ENCODE measurements around the gene ZDHHC18.

DNA sequence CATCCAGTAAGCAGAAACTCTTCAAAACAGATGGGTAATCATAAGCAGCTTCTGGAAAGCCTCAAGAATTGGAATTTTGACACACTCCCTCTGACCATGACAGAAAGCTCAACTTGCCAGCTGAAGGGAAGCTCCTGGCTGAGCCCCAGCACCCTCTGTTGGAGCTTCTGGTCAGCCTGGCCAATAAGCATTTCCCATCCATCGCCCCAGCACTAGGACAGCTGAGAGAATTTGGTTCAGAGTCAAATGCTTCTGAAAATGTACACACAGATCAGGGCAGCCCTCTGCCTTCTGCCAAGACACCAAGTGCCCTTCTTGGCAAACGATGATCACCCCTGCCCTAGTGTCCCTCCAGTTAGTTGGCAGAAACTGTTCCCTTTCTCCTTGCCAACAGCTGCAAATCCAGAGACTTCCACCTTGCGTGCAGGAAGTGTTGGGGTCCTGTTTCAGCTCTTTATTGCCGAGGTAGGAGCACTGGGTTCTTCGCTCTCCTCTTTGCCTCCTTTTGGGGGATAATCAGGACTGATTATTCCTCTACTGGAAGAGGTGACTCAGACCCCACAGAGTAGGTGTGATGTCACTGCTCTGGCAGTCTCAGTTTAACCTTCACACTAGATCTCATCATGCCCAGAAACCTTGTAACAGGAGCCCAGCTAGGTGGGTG is 26.9 kb upstream of the ZDHHC18 start:
- TF ChIP-seq POLR2A (IDR thresholded peaks at IDR 0.05) = no peak
- TF ChIP-seq, protein P1, sequence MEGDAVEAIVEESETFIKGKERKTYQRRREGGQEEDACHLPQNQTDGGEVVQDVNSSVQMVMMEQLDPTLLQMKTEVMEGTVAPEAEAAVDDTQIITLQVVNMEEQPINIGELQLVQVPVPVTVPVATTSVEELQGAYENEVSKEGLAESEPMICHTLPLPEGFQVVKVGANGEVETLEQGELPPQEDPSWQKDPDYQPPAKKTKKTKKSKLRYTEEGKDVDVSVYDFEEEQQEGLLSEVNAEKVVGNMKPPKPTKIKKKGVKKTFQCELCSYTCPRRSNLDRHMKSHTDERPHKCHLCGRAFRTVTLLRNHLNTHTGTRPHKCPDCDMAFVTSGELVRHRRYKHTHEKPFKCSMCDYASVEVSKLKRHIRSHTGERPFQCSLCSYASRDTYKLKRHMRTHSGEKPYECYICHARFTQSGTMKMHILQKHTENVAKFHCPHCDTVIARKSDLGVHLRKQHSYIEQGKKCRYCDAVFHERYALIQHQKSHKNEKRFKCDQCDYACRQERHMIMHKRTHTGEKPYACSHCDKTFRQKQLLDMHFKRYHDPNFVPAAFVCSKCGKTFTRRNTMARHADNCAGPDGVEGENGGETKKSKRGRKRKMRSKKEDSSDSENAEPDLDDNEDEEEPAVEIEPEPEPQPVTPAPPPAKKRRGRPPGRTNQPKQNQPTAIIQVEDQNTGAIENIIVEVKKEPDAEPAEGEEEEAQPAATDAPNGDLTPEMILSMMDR (IDR thresholded peaks at IDR 0.05) = no peak
